HCT116 (cell line): ENCODE results near the gene BTBD2. TPM values are rescaled to one million over a fixed set of nuclear protein-coding genes. Genes with fewer than 3 reads are reported as not detected.

Experiments used
- ATAC-seq: fragments of 200-7000 bp; cut with Tn5 transposase; 2 replicates; pipeline ENCODE4 v1.9.1; 2020; ENCODE audit warnings: mild to moderate bottlenecking, moderate library complexity
- BruUV-seq: library from RNA; stranded (reverse); fragments of 400-500 nt; replicated peaks from 2 replicates; lab custom pipeline; 2021; lab: Mats Ljungman, UMichigan
- CTCF ChIA-PET: fragments of 300-600 bp; sonication (Branson Sonifier 250); formaldehyde crosslinking; loops from one replicate; lab custom pipeline; 2021; ENCODE audit warnings: antibody characterized with exemption; lab: Charles Lee
- POLR2A ChIA-PET: fragments of 300-600, 350-600 bp; sonication (Branson Sonifier 250); formaldehyde crosslinking; loops from one replicate; lab custom pipeline; 2021; ENCODE audit warnings: antibody characterized with exemption; lab: Charles Lee
- RAD21 ChIA-PET, 2 experiments: fragments of 300-600 bp; sonication (Branson Sonifier 250); formaldehyde crosslinking; loops; one replicate each; lab custom pipeline; 2023; ENCODE audit warnings: low total read pairs in 2 of 2; ENCODE audit not compliant: uncharacterized antibody in 2 of 2, unreplicated experiment in 2 of 2, low non-redundant PET in 1 of 2; lab: Charles Lee
- DNase-seq: peaks from one replicate; pipeline ENCODE4 v3.0.0-alpha.2; 2010; ENCODE audit warnings: low read depth, low spot score
- H2AFZ ChIP-seq: fragments of 200-600 bp; shearing (Covaris generic), sonication (generic); 2 replicates; pipeline ENCODE4 v1.6.1; 2017; ENCODE audit warnings: low read depth, mixed run types, mixed read lengths, antibody characterized with exemption, low read length; ENCODE audit not compliant: poor library complexity, severe bottlenecking
- H3K27ac ChIP-seq: 2 replicates; pipeline ENCODE4 v1.5.1; 2012; ENCODE audit warnings: low read depth, low read length
- H3K27me3 ChIP-seq: fragments of 200-600 bp; sonication (generic); 2 replicates; pipeline ENCODE4 v1.6.1; 2016; ENCODE audit warnings: mixed run types, low read length, mixed read lengths; ENCODE audit not compliant: insufficient read depth
- H3K36me3 ChIP-seq, 2 experiments: fragments of 200-500 bp in 1 of 2; fragments of 200-600 bp in 1 of 2; sonication (Bioruptor generic) in 1 of 2; sonication (generic) in 1 of 2; 2 replicates each; pipeline versions ENCODE4 v1.5.1 to v1.6.1; 2014 to 2016; ENCODE audit warnings: low read length in 2 of 2, inconsistent platforms in 1 of 2, mixed read lengths in 1 of 2, mixed run types in 1 of 2; ENCODE audit not compliant: insufficient read depth in 2 of 2, control insufficient read depth in 1 of 2
- H3K4me1 ChIP-seq, 2 experiments: fragments of 200-600 bp in 1 of 2; sonication (generic) in 1 of 2; 2 replicates each; pipeline versions ENCODE4 v1.5.1 to v1.6.1; 2012 to 2017; ENCODE audit warnings: low read length in 2 of 2, inconsistent platforms in 1 of 2, mild to moderate bottlenecking in 1 of 2, mixed read lengths in 1 of 2, mixed run types in 1 of 2, moderate library complexity in 1 of 2; ENCODE audit not compliant: insufficient read depth in 2 of 2, control insufficient read depth in 1 of 2
- H3K4me2 ChIP-seq: fragments of 200-600 bp; sonication (generic); 2 replicates; pipeline ENCODE4 v1.6.1; 2017; ENCODE audit warnings: mixed run types, low read length, mixed read lengths
- H3K4me3 ChIP-seq, 2 experiments: fragments of 200-600 bp in 1 of 2; sonication (generic) in 1 of 2; replicated peaks in 1 of 2; 2 replicates each; pipeline ENCODE4 v1.5.1; 2011 to 2016; ENCODE audit warnings: low read length in 2 of 2, control low read depth in 1 of 2, low read depth in 1 of 2, mild to moderate bottlenecking in 1 of 2, mixed read lengths in 1 of 2, mixed run types in 1 of 2
- H3K79me2 ChIP-seq: fragments of 200-600 bp; sonication (generic); 2 replicates; pipeline ENCODE4 v1.6.1; 2017; ENCODE audit warnings: mild to moderate bottlenecking, mixed run types, low read length, moderate library complexity, mixed read lengths; ENCODE audit not compliant: insufficient read depth
- H3K9ac ChIP-seq: fragments of 200-600 bp; sonication (generic); 2 replicates; pipeline ENCODE4 v1.6.1; 2016; ENCODE audit warnings: low read length, mixed read lengths
- H3K9me2 ChIP-seq: fragments of 200-600 bp; sonication (generic), shearing (Covaris generic); 2 replicates; pipeline ENCODE4 v1.6.1; 2017; ENCODE audit warnings: mixed run types, mild to moderate bottlenecking, moderate library complexity; ENCODE audit not compliant: insufficient read depth
- H3K9me3 ChIP-seq, 2 experiments: fragments of 200-500 bp in 1 of 2; fragments of 200-600 bp in 1 of 2; sonication (Bioruptor generic) in 1 of 2; sonication (generic) in 1 of 2; 2 replicates each; pipeline ENCODE4 v1.6.1; 2014 to 2017; ENCODE audit warnings: low read length in 2 of 2, mixed read lengths in 2 of 2, inconsistent platforms in 1 of 2, low read depth in 1 of 2, mild to moderate bottlenecking in 1 of 2, mixed run types in 1 of 2, moderate library complexity in 1 of 2; ENCODE audit not compliant: control insufficient read depth in 1 of 2, insufficient read depth in 1 of 2
- H4K20me1 ChIP-seq: fragments of 200-600 bp; sonication (generic), shearing (Covaris generic); 2 replicates; pipeline ENCODE4 v1.6.1; 2017; ENCODE audit warnings: mixed run types, mild to moderate bottlenecking, moderate library complexity; ENCODE audit not compliant: insufficient read depth
- EZH2 ChIP-seq: fragments of 200-600 bp; sonication (generic); IDR thresholded peaks from 2 replicates; pipeline ENCODE4 v1.6.1; 2017; ENCODE audit warnings: antibody characterized with exemption, mixed run types
- EZH2phosphoT487 ChIP-seq: fragments of 200-600 bp; IDR thresholded peaks from 2 replicates; pipeline ENCODE4 v1.6.1; 2018; ENCODE audit warnings: antibody characterized with exemption, borderline replicate concordance
- FOSL1 ChIP-seq: IDR thresholded peaks from 2 replicates; pipeline ENCODE4 v1.6.1; 2012; ENCODE audit warnings: low read depth
- JUND ChIP-seq: IDR thresholded peaks from 2 replicates; pipeline ENCODE4 v1.6.1; 2012
- MAX ChIP-seq: IDR thresholded peaks from 2 replicates; pipeline ENCODE4 v1.6.1; 2012
- SIN3A ChIP-seq: IDR thresholded peaks from 2 replicates; pipeline ENCODE4 v1.6.1; 2012; ENCODE audit warnings: low read depth
- TCF7L2 ChIP-seq: IDR thresholded peaks from 2 replicates; pipeline ENCODE4 v1.7.0; 2011; ENCODE audit warnings: borderline replicate concordance, inconsistent platforms; ENCODE audit not compliant: insufficient read depth, insufficient read length; ENCODE audit errors: extremely low read depth
- ZFX ChIP-seq: fragments of 450-650 bp; IDR thresholded peaks from 2 replicates; pipeline ENCODE4 v1.6.1; 2017
- ZNF274 ChIP-seq: fragments of 200-500 bp; sonication (Bioruptor generic); IDR thresholded peaks from 2 replicates; pipeline ENCODE4 v1.6.1; 2014; ENCODE audit warnings: mild to moderate bottlenecking, low read depth, low read length, inconsistent platforms
- intact Hi-C: fragments of 100-400 bp; cut with micrococcal nuclease; formaldehyde crosslinking; loops from 2 replicates; pipeline ENCODE4 v1.10.0; 2022
- total RNA-seq: library from RNA; stranded (reverse); gene quantifications from one replicate; pipeline ENCODE4 v1.2.1, GENCODE V29; 2021; ENCODE audit not compliant: unreplicated experiment
- TF ChIP-seq, protein P1 (sequence below): IDR thresholded peaks from 2 replicates; pipeline ENCODE4 v1.6.1; 2012
- TF ChIP-seq, protein P2 (sequence below): IDR thresholded peaks from 2 replicates; pipeline ENCODE4 v1.6.1; 2011; ENCODE audit warnings: mild to moderate bottlenecking, low read length, moderate library complexity; ENCODE audit not compliant: insufficient replicate concordance; ENCODE audit errors: extremely low read depth

Gene BTBD2
- total RNA-seq, 1 experiment from 2014 or later = 112 TPM

- Histone ChIP-seq H3K9me2 (no peaks in the 10 kb centered on the region), H3K9ac (peak overlapping the region; percentile 82), H2AFZ (no peak overlapping the region), H4K20me1 (no peaks in the 10 kb centered on the region), H3K79me2 (no peaks in the 10 kb centered on the region), H3K27me3 (no peaks in the 10 kb centered on the region), H3K9me3 (no peaks in the 10 kb centered on the region), H3K36me3 (no peaks in the 10 kb centered on the region), H3K27ac (peak overlapping the region; percentile 99), H3K4me1 (peaks cover 71 to 94% of the 10 kb centered on the region in 2 experiments), H3K4me3 (no peak overlapping the region), H3K4me2 (peak overlapping the region; percentile 95)
- ChIA-PET POLR2A (interaction anchor here (0.6 to 1.9 kb wide), 2 partner anchors 23 to 444 kb away, joined by 4 to 8 read pairs; no protein-coding TSS in a partner anchor), RAD21 (interaction anchor here in 1 of 2 experiments (0.5 kb wide), 1 partner anchor 521 kb away, joined by 3 read pairs; no protein-coding TSS in a partner anchor), CTCF (no interaction called here)
- no TSS peak for BruUV-seq
- ATAC-seq = no peak
- TF ChIP-seq ZFX (peak; percentile 30; the same call in 1 of the 2 replicates), ZNF274 (no peak)
- intact Hi-C loops = no loop called here
- no peak for DNase-seq
Observed at GRCh38 chr19:2057484-2058469, 42.3 kb upstream of the BTBD2 start.

DNA sequence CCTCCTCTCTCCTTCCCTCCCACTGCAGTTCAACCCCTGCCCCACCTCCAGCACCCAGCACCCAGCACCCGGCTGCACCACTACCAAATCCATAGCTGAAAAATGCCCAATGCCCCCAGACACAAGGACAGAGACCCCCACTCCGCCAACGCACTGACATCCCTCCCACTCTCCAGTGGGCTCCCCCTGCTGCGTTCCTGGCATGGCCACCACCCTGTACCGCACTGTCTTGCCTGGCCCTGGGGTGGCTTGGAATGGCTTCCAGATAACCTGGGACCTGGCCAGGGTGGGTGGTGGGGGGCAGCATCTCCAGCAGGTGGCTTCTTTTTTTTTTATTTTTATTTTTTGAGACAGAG, 41.3 kb upstream of the BTBD2 start:
- intact Hi-C loops = no loop called here
- H3K9ac ChIP-seq = no peak overlapping the region
- ATAC-seq (no peak), DNase-seq (no peak)
- POLR2A ChIA-PET = interaction anchor here (0.6 to 1.5 kb wide), 2 partner anchors 13 to 231 kb away, joined by 6 to 15 read pairs; no protein-coding TSS in a partner anchor
- H3K9me3 ChIP-seq = no peaks in the 10 kb centered on the region
- peak overlapping the region; percentile 60 for H3K4me2 ChIP-seq
- no peak overlapping the region for H2AFZ ChIP-seq
- H3K27me3 ChIP-seq = no peaks in the 10 kb centered on the region
- H3K4me3 ChIP-seq = no peak overlapping the region
- TF ChIP-seq, protein P1, sequence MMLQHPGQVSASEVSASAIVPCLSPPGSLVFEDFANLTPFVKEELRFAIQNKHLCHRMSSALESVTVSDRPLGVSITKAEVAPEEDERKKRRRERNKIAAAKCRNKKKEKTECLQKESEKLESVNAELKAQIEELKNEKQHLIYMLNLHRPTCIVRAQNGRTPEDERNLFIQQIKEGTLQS = no peak
- TF ChIP-seq JUND (no peak), MAX (no peak), SIN3A (no peak), EZH2phosphoT487 (no peak), TCF7L2 (no peak), EZH2 (no peak), FOSL1 (no peak)
- TF ChIP-seq, protein P2, sequence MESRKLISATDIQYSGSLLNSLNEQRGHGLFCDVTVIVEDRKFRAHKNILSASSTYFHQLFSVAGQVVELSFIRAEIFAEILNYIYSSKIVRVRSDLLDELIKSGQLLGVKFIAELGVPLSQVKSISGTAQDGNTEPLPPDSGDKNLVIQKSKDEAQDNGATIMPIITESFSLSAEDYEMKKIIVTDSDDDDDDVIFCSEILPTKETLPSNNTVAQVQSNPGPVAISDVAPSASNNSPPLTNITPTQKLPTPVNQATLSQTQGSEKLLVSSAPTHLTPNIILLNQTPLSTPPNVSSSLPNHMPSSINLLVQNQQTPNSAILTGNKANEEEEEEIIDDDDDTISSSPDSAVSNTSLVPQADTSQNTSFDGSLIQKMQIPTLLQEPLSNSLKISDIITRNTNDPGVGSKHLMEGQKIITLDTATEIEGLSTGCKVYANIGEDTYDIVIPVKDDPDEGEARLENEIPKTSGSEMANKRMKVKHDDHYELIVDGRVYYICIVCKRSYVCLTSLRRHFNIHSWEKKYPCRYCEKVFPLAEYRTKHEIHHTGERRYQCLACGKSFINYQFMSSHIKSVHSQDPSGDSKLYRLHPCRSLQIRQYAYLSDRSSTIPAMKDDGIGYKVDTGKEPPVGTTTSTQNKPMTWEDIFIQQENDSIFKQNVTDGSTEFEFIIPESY = no peak
- H3K4me1 ChIP-seq = peaks cover 74 to 93% of the 10 kb centered on the region in 2 experiments
- peak overlapping the region; percentile 99 for H3K27ac ChIP-seq
- no TSS peak for BruUV-seq
- no peaks in the 10 kb centered on the region for H4K20me1 ChIP-seq
- H3K9me2 ChIP-seq = no peaks in the 10 kb centered on the region
- H3K36me3 ChIP-seq = no peaks in the 10 kb centered on the region
- RAD21 ChIA-PET = no interaction called here
- H3K79me2 ChIP-seq = no peaks in the 10 kb centered on the region
- CTCF ChIA-PET = interaction anchor here (0.6 kb wide), 1 partner anchor 22 kb away, joined by 3 read pairs; no protein-coding TSS in a partner anchor
